IPS-NIHi11 (cell line): ENCODE measurements around the gene KLHDC4.
"Not testable (repeated sequence)": the region's sequence is repeated elsewhere in the genome, so short reads cannot be mapped to it uniquely, and the experiment has no call there.

Experiments used
- DNase-seq: peaks from one replicate; pipeline ENCODE4 v3.0.0; 2012; ENCODE audit warnings: mixed read lengths, low spot score

The KLHDC4 gene

DNA sequence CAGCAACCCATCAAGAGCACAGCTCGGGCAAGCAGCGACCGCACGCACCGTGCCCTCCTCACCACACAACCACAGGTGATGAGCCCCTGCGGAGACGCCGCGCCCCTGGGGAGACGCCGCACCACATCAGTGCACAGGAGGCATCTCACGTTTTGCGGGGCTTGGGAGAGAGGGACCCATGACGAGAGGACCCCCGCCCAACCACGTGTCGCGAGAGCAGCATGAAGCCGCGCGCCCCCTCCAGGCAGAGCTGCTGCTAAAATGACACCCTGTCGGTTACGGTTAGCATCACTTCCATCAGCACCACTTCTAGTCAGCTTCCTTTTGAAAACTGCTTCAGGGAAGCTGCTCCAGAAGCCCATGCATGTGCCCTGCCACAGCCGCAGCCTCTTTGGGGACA is 45.3 kb downstream of the KLHDC4 start:
- DNase-seq = no peak

DNA sequence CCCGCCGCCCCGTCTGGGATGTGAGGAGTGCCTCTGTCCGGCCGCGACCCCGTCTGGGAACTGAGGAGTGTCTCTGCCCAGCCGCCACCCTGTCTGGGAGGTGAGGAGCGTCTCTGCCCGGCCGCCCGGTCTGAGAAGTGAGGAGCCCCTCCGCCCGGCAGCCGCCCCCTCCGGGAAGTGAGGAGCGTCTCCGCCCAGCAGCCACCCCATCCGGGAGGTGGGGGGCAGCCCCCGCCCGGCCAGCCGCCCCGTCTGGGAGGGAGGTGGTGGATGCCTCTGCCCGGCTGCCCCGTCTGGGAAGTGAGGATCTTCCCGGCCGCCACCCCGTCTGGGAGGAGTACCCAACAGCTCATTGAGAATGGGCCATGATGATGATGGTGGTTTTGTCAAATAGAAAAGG is 47.0 kb downstream of the KLHDC4 start:
- DNase-seq = not testable (repeated sequence)

DNA sequence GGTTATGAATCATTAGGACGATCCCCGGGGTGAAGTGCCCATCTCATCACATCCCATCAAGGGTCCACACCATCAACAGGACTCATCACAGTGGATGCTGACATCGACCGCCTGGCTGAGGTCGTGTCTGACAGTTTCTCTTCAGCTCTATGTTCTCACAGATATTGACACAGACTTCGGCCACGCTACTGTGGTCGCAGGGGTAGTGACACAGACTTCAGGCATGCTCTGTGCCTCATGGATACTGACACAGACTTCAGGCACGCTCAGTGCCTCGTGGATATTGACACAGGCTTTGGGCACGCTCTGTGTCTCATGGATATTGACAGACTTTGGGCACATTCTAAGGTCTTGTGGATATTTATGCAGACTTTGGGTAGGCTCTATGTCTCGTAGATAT is 50.1 kb downstream of the KLHDC4 start:
- DNase-seq = no peak

DNA sequence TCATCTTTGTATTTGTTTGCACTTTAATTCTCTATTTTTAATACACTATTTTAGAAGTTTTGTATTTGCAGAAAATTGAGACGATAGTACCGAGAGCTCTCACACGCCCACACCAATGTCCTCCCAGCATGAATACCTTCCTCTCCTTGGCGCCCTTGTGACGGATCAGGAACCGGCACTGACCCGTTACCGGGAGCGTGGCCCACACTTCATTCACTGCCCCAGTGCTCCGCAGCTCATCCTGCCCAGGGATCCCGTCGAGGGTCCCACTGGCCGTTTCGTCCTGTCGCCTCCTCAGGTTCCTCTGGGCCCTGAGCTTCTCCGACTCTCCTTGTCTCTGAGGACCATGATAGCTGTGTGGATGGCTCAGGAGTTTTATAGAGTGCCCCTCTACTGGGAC is 50.6 kb downstream of the KLHDC4 start:
- DNase-seq = no peak

DNA sequence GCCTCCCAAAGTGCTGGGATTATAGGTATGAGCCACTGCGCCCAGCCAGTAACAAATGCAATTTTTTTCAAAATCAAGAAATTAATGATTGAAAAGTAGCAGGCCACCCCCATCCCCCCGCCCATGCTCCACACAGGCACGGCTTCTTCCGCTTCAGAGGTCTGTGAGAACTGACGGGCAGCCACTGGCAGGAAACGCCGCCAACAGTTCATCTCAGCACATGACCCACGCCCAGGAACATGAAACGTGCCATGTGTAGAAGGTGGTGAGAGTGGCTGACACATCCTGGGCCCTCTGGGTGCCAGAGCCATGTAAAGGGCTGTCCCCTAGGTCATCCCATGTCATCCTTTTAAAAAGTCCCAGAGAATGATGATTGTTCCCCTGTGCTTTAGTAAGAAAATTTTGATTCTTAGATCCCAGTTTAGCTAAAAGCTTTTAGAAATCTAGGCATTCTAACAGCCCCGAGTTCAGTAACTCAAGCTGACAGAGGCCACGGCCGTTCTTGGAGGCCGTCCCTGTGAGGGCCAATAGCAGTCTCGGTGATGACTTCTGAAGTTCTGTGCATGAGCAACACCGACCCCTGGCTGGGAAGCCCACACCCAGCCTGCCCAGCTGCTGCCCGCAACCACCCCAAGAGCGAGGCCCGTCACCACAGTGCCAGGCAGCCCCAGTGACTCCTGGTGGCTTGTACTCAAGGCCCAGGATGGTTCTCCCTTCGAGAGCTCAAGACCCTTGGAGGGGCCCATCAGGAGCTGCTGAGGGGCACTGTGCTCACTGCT is 52.1 kb downstream of the KLHDC4 start:
- DNase-seq = no peak

DNA sequence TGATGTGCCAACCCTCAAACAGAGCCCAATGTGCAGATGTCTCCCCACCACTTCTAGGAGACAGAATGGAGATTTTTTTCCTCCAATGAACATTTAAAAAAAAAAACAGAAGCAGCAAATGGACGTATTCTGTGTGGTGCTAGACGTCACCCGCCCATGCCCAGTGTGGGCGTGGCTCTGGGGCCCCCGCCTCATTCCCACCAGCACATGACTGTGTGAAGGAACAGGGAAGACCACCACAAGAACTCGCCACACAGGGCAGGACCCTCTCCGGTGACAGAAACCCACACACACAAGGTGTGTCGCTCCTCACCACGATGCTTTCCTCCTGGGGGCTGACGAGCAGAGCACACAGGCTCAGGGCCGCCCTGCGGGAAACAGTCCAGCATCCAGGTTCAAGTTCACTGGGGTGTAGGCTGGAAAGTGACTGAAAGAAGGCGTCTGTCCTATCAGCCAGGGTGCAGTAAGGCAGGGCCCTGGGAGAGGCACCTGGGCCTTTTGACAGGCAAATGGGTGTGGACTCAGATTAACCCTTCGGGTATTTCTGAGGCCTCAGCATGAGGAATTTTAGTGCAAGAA is 53.5 kb downstream of the KLHDC4 start:
- DNase-seq = no peak

DNA sequence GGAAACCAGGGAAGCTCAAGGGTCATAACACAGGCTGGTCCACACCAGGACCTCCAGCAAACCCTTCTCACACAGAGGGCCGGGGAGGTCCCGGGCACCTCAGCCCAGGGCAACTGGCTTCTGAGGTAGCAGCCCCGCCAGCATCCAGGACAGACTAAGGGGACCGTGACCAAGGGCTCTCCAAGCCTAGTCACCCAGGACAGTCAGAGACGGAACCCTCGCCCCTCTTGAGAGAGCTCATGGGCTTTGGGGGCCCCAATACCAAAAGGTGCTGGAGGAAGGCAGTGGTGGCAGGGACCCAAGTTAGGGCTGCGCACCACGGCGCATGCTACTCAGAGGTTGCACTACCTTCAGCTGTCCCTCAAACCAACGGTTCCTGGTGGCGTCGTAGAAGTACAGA is 54.9 kb downstream of the KLHDC4 start:
- DNase-seq = no peak

DNA sequence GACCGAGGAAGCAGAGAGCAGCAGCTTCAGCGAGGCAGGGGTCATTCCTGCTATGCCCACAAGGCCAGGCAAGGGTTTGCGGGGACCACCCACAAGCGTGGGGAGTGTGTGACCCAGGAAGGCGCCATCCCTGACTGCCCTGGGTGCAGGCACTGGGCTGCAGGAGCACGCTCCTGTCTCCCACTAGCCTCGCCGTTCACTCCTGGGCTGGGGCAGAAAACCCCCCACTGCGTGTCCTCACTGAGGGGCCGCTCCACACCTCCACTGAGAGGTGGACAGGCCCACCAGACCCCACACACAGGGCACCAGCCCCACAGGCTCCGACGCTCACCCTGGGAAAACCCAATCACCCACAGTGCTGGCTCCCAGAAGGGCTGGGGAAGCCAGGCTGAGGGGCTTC is 56.1 kb downstream of the KLHDC4 start:
- DNase-seq = no peak

DNA sequence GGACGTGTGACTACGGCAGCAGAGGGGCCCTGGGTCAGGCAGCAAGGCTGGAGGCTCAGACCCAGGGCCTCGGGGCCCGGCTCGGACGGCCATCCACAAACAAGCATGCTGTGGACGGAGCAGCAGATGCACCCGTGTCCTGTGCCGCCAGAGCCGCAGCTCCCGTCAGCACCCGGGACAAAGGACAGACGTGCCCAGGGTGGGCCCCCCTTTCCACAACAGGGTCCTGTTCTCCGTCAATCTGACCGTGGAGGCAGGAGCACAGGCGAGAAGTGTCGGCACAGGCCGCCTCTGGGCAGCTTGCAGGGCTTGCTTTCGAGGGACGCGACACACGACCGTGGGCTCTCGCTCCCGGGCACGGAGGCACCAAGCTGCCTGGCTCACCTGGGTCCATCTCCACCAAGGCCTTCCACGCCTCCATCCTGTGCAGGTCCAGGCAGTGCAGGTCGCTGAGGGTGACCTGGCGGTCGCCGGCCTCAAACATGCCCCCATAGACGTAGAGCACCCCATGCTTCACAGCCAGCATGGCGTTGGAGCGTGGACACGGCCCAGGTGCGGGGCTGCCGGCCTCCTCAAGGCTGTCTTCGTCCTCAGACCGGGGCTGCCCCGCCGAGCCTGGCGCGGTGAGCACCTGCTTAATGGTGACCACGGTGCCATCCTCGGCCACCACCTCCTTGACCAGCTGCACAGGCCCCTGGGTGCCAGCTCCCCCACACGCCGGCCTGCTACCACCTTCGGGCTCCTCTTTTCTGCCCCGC is 56.7 kb downstream of the KLHDC4 start:
- DNase-seq = no peak

DNA sequence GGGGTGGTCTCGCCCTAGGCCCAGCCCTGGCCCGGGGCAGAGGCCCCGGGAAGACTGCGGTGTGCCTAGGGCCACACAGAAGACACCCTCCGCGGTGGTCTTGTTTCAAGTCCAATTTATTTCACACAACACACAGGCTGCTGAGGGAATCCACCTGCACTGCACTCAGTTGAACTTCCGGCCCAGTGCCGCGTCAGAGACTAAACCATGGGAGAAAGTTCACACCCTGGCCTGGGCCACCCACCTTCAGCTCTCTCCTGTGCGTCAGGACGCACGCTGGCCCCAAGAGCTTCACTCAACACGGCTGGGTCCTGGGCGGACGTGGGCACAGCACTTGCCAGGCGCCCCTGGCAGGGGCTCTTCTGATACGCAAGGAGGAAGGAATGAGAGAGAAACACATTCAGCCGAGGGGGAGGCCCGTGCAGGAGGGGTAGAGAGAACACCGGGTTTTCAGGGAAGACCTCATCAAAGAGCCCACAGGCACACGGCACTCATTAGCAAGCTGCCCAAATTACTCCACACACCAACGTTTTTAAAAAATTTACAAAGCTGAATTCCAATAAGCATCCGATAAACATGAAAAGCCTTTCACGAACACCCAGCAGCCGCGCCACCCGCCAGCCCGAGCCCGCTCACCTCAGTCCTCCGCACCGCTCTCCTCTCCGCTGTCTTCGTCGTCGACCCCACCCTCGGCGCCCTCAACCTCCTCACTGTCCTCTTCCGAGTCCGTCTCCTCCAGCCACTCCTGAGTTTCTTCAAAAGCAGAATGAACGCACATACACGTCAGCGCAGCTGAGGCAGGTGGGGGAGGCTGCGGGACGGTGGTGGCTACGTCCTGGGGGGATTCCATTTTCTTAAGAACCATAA is 57.8 kb downstream of the KLHDC4 start:
- no peak for DNase-seq

DNA sequence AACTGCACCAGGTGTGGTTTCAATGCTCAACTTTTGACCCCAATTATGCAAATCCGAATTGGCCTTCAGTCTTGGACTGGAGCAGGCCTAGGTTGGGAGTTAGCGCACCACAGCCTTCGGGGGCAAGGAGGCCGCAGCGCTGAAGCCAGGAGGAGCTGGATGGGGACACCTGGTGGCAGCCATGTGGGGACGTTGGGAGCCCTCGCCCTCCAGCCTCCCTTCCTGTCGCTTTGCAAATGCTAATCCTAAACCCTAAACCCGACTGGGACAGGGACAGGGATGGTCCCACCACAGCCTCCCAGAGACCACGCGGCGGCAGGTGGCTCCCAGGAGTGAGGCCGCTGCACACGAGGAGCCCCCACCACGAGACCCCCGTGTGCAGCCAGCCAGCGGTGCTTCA is 58.7 kb downstream of the KLHDC4 start:
- peak; percentile 71 for DNase-seq

DNA sequence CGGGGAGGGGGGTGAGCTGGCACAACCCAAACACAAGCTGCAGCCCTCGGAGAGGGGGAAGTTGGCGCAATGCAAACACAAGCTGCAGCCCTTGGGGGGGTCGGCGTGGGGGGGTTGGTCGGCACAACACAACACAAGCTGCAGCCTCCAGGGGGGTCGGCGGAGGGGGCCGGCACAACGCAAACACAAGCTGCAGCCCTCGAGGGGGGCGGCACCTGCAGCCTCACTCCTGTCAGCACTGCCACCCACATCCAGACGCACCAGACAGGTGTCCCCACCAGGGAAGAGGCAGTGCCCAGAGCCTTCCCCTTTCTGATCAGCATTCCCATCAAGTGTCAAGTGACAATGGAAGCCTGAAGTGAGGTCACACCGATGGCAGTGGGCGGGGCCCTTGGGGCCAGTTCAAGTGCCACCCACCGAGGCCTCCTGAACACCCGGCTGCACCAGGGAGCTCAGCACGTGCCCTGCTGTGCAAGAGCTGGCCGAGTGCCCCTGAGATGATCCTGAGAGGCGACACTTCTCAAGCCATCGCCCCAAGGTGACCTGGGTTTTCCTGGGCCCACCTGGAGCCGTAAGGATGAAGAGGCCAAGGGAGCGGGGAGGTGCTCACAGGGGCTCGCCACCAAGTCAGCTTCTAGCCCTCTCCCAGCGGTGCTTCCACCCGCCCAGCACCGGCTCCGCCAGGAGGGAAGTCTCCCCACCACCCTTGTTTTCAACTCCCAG is 59.3 kb downstream of the KLHDC4 start:
- no peak for DNase-seq

DNA sequence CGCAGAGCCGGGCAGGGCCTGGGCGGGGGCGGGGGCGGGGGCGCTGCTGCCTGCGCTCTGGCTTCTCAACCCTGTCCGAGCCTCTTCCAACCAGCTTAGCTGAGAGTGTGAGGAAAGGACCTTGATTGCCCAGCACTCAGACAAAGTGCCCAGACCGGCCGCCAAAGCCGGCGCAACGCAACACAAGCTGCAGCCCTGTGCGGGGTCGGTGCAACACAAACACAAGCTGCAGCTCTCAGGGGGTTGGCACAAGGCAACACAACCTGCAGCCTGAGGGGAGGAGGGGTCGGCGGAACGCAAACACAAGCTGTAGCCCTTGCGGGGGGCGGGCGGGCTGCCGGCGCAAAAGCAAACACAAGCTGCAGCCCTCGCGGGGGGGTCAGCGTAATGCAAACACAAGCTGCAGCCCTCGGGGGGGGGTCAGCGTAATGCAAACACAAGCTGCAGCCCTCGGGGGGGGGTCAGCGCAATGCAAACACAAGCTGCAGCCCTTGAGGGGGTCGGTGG is 60.0 kb downstream of the KLHDC4 start:
- no peak for DNase-seq

DNA sequence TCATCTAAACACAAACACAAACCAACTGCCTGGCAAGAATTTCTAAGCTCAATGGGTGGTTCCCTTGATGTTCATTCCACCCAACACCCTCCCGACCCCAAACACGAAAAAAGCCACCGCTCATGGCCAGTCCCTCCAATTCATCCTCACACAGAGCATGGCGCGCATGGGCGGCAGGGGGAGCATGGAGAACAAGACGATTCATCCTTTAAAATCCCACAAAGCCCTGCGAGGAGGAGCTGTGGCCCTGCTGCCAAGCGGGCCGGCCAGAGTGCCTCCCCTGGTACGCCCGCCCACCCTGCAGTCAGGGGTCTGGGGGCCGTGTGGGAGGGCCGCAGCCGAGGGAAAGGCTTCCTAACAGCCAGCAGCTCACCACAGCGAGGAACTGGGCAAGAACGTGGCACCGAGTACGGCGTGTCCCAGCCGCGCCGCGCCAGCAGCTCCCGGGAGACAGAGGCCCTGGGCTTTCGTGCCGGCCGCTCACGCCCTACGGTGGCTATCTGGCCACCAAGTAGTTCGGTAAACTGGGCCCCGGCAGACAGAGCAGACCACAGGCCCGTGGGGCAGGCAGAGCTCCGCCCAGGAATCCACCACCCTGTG is 60.9 kb downstream of the KLHDC4 start:
- DNase-seq = no peak

DNA sequence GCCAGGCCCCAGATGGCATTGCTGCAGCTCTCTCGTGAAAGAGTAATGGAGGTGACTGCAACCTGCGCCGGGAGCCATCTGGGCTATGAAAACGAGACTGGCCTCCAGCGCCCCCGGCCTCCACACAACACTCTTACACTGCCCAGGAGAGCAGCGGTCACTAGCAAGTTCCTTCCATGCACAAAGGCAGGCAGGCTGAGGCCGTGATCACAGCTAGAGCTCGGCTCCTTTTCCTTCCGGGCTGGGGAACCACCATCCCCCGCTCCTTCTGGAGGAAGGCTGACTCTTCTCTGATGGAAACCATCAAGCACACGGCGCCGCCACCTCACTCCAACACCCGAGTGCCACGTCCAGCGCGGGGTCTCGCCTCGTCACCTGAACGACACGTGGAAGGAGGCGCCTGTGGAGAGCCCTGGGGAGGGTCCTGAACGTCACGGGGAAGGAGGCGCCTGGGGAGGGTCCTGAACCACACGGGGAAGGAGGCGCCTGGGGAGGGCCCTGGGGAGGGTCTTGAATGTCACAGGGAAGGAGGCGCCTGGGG is 61.9 kb downstream of the KLHDC4 start:
- no peak for DNase-seq

DNA sequence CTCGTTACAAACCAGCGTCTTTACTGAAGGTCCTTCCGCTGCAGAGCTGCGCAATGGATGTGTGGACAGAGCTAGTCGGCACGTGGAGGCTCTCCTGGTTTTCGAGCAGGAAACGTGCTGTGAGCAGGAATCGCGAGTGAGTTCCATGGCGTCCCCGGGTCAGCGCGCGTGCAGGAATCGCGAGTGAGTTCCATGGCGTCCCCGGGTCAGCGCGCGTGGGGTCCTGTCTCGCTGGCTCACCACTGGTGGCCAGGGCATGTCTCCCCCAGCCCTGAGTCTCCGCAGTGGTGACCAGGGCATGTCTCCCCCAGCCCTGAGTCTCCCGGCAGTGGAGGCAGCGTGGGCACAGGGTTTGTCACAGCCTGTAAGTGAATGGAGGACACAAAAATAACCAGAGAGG is 62.7 kb downstream of the KLHDC4 start:
- DNase-seq = no peak

DNA sequence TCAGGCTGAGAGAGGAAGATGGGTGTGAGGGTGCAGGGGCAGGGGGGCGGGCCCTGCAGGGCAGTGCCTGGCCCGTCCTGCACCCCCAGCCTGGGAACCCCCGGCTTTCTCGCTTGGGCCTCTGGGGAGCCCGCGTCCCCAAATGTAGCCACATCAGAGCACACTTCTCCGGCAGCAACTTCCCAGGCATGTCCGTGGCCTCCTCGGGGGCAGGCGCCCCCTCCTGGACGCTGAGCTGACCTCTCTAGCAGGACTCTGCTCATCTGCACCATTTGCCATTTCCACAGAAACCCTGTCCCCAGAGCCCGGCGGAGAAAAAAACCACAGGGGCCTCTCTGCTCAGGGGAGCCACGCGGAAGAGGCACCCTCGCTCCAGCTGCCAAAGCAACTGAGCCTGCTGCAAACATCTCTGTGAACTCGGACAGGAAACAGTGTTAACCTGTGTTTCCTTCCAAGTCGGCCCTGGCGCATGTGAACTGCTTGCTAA is 63.4 kb downstream of the KLHDC4 start:
- DNase-seq = peak; percentile 95

DNA sequence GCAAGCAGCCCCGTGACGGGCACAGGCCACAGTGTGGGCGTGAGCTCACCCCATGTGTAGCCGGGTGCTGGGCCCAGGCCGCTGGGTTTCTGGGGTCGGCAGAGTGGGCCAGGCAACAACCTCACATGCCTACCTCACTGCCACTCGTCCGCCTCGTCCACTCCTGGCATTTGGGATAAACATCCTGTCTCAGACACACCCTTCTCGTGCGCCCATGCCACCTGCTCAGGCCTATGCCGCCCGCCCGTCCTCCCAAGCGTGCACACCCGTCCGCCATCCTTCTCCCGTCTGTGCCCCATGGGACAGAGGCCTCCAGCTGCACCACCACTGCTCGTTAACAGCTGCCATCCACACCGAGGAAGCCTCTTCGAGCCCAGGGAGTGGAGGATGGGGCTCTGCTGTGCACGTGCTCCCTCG is 64.3 kb downstream of the KLHDC4 start:
- DNase-seq = no peak

DNA sequence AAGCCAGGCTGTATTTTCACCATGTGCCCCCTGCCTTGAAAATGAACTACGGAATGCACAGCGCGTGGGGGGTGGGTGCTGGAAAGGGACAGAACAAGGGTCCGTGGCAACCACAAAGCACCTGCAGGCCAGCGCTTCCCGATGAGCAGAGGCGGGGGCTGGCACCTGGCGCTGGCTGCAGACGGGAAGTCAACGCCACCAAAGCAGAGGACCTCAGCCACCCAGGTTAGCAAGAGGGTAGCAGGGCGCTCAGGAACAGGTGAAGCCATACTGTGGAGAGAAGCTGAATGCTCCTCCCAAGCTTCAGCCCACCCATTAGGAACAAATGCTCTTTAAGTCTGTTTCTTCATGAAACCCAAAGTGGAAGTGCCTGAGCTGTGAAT is 64.7 kb downstream of the KLHDC4 start:
- no peak for DNase-seq

DNA sequence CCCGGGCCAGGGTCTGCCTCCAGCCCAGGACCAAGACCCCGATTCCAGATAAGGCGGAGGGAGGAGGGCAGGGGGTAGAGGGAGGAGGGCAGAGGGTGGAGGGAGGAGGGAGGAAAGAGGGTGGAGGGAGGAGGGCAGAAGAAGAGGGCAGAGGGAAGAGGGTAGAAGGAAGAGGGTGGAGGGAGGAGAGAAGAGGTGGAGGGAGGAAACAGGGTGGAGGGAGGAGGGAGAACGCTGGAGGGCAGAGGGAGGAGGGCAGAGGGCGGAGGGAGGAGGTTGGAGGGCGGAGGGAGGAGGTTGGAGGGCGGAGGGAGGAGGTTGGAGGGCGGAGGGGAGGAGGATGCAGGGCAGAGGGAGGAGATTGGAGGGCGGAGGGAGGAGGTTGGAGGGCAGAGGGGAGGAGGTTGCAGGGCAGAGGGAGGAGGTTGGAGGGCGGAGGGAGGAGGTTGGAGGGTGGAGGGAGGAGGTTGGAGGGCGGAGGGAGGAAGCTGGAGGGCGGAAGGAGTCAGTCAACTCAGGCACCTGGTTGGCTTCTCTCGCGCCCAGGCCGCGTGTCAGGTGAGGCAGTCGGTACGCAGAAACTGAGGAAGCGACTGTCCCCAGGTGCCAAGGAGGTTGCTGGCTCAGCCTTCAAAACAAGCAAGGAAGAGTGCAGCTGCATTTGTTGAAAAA is 65.2 kb downstream of the KLHDC4 start:
- DNase-seq = no peak
